ENCODE measurements around the gene SATB2.

- TF ChIP-seq CTCF (IDR thresholded peaks at IDR 0.05) = no peak
- no peak for TF ChIP-seq ZFX (IDR thresholded peaks at IDR 0.05; ENCODE audit: borderline replicate concordance)
These were observed 131.9 kb downstream of the SATB2 start for GRCh38 chr2:199325881-199326280.
